HepG2 (cell line): Measurements from ENCODE around the gene RSL1D1. TPM values are rescaled to one million over a fixed set of nuclear protein-coding genes. Genes with fewer than 3 reads are reported as not detected.

Experiments used
- GABPA ChIP-seq, 2 experiments: IDR thresholded peaks; 2 replicates each; pipeline ENCODE4 v1.6.1; 2011 to 2016; ENCODE audit warnings: low read depth in 2 of 2, low read length in 1 of 2, missing biosample characterization in 1 of 2, missing genetic modification characterization in 1 of 2
- HOXA5 ChIP-seq: sonication (generic); formaldehyde crosslinking; IDR thresholded peaks from 2 replicates; pipeline ENCODE4 v1.4.0; 2020; ENCODE audit warnings: missing genetic modification reagents
- KLF15 ChIP-seq: sonication (generic); formaldehyde crosslinking; IDR thresholded peaks from 2 replicates; pipeline ENCODE4 v1.8.1; 2023; ENCODE audit warnings: borderline replicate concordance, mild to moderate bottlenecking, inconsistent platforms, missing genetic modification reagents, mixed read lengths
- NFIB ChIP-seq: sonication (generic); formaldehyde crosslinking; IDR thresholded peaks from 2 replicates; pipeline ENCODE4 v1.9.0; 2021; ENCODE audit warnings: missing genetic modification reagents, mild to moderate bottlenecking, borderline replicate concordance
- POLR2A ChIP-seq, 2 experiments: IDR thresholded peaks; 2 replicates each; pipeline ENCODE4 v1.6.1; 2011; ENCODE audit warnings: low read depth in 2 of 2, low read length in 2 of 2, mild to moderate bottlenecking in 1 of 2, moderate library complexity in 1 of 2; ENCODE audit not compliant: insufficient read depth in 1 of 2
- SALL2 ChIP-seq: sonication (generic); formaldehyde crosslinking; IDR thresholded peaks from 2 replicates; pipeline ENCODE4 v1.8.1; 2023; ENCODE audit warnings: mild to moderate bottlenecking, missing genetic modification reagents, inconsistent platforms
- ZFP37 ChIP-seq: sonication (generic); formaldehyde crosslinking; IDR thresholded peaks from 2 replicates; pipeline ENCODE4 v1.4.0; 2020; ENCODE audit warnings: missing genetic modification reagents, borderline replicate concordance
- ZFP41 ChIP-seq: sonication (generic); formaldehyde crosslinking; IDR thresholded peaks from 2 replicates; pipeline ENCODE4 v1.4.0; 2020; ENCODE audit warnings: mild to moderate bottlenecking, missing genetic modification reagents, borderline replicate concordance
- ZNF274 ChIP-seq: sonication (generic); formaldehyde crosslinking; IDR thresholded peaks from 2 replicates; pipeline ENCODE4 v1.5.1; 2020; ENCODE audit warnings: mild to moderate bottlenecking, missing genetic modification reagents
- ZNF672 ChIP-seq: sonication (generic); formaldehyde crosslinking; IDR thresholded peaks from 2 replicates; pipeline ENCODE4 v1.8.1; 2022; ENCODE audit warnings: missing genetic modification reagents
- ZNF746 ChIP-seq: sonication (generic); formaldehyde crosslinking; IDR thresholded peaks from 2 replicates; pipeline ENCODE4 v1.8.0; 2022; ENCODE audit warnings: mild to moderate bottlenecking, missing genetic modification reagents
- polyA plus RNA-seq, 8 experiments: library from polyadenylated mRNA; depleted of rRNA in 3 of 8; stranded (reverse) in 7 of 8; unstranded in 1 of 8; fragments of >200 nt; fragmentation: Illumina TruSeq in 4 of 8; extraction: Trizol in 4 of 8; gene quantifications; 2 replicates each; pipeline versions ENCODE4 v1.2.1 to v1.2.3, GENCODE V29; 2011 to 2016; ENCODE audit warnings: low read depth in 4 of 8, missing spikeins in 1 of 8, mixed read lengths in 1 of 8; ENCODE audit not compliant: insufficient read depth in 1 of 8
- total RNA-seq, 5 experiments: library from RNA; depleted of rRNA; stranded (reverse); fragments of >200 nt; fragmentation: Illumina TruSeq; extraction: Trizol; gene quantifications; 2 replicates each; pipeline ENCODE4 v1.2.3, GENCODE V29; 2016; ENCODE audit warnings: low read depth in 1 of 5
- TF ChIP-seq, protein P1 (sequence below): sonication (generic); formaldehyde crosslinking; IDR thresholded peaks from 2 replicates; pipeline ENCODE4 v1.9.0; 2022; ENCODE audit warnings: missing genetic modification reagents, mild to moderate bottlenecking, borderline replicate concordance
- TF ChIP-seq, protein P2 (sequence below): IDR thresholded peaks from 2 replicates; pipeline ENCODE4 v1.6.1; 2018; ENCODE audit warnings: missing genetic modification reagents, mild to moderate bottlenecking, missing compliant biosample characterization
- TF ChIP-seq, protein P3 (sequence below): sonication (generic); formaldehyde crosslinking; IDR thresholded peaks from 2 replicates; pipeline ENCODE4 v1.5.1; 2020; ENCODE audit warnings: missing genetic modification reagents, mild to moderate bottlenecking, borderline replicate concordance
- TF ChIP-seq, protein P4 (sequence below): sonication (generic); formaldehyde crosslinking; IDR thresholded peaks from 2 replicates; pipeline ENCODE4 v1.4.0; 2020; ENCODE audit warnings: missing genetic modification reagents
- TF ChIP-seq, protein P5 (sequence below), 2 experiments: sonication (generic) in 1 of 2; formaldehyde crosslinking in 1 of 2; IDR thresholded peaks; 2 replicates each; pipeline versions ENCODE4 v1.4.0 to v1.6.1; 2016 to 2020; ENCODE audit warnings: borderline replicate concordance in 1 of 2, low read depth in 1 of 2, mild to moderate bottlenecking in 1 of 2, missing genetic modification reagents in 1 of 2
- TF ChIP-seq, protein P6 (sequence below): sonication (generic); formaldehyde crosslinking; IDR thresholded peaks from 2 replicates; pipeline ENCODE4 v1.4.0; 2020; ENCODE audit warnings: missing genetic modification reagents, mild to moderate bottlenecking, borderline replicate concordance

RSL1D1 gene
- total and polyA plus RNA-seq, 2 of the 13 experiments (the other 11 are each of a cell fraction or from before 2014, with no cell fraction given): 187 to 343 TPM

DNA sequence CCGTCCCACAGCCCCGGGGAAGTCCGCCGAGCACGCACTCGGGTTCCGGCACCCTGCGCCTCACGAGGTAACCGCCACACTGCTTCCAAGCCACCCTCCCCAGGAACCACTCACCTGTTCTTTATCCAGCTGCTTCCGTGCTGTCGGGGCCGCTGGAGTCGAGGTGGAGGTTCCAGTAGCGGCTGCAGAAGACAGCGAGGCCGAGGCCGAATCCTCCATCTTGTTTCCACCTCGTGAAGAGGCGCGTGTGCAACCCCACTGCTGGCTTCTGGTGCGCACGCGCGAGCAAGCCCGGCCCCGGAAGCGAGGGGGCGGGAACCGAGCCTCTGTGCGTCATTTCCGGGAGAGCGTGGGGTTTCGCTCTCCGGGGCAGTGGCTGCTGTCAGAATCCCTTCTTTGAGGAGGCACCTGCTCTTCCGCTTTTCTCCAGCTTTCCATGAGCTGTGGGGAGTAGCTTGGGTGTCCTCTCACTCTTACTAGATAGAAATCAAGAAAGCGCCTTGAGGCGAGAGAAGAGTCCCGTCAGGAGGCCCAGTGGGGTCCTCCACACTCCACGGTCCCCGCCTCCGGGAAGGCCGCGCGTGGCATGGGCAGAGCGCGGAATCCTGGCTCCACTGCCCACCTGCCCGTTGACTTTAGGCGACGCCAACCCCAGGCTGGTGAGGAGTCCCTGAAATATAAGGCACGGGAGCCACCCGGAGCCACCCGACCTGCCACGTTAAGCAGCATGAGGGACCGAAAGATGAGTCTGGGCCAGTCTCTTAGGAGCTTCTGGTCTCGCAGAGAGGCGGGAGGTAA lies at the start of gene RSL1D1 (continued):
- TF ChIP-seq SALL2 (CRISPR knock-in tag) (peak; percentile 85), ZFP41 (CRISPR knock-in tag) (0 out of 2 replicates have a peak, but pooled peaks have one; percentile 34), NFIB (CRISPR knock-in tag) (no peak), POLR2A (IDR thresholded peaks at IDR 0.05; ENCODE audit: insufficient read depth in 1 of 2, low read depth in 2 of 2, low read length in 2 of 2) (peak; percentile 99), ZNF274 (CRISPR knock-in tag) (peak; percentile 99), ZNF672 (no peak), HOXA5 (CRISPR knock-in tag) (peak; percentile 91), ZNF746 (CRISPR knock-in tag) (no peak; the same call in none of the 2 replicates), GABPA (IDR thresholded peaks at IDR 0.05; ENCODE audit: low read depth, low read length) (peak; percentile 95), GABPA (CRISPR knock-in tag; IDR thresholded peaks at IDR 0.05; ENCODE audit: low read depth) (peak; percentile 99), ZFP37 (CRISPR knock-in tag) (peak; percentile 9; the same call in 1 of the 2 replicates), KLF15 (CRISPR knock-in tag) (no peak; the same call in 1 of the 2 replicates)
- TF ChIP-seq, protein P1, sequence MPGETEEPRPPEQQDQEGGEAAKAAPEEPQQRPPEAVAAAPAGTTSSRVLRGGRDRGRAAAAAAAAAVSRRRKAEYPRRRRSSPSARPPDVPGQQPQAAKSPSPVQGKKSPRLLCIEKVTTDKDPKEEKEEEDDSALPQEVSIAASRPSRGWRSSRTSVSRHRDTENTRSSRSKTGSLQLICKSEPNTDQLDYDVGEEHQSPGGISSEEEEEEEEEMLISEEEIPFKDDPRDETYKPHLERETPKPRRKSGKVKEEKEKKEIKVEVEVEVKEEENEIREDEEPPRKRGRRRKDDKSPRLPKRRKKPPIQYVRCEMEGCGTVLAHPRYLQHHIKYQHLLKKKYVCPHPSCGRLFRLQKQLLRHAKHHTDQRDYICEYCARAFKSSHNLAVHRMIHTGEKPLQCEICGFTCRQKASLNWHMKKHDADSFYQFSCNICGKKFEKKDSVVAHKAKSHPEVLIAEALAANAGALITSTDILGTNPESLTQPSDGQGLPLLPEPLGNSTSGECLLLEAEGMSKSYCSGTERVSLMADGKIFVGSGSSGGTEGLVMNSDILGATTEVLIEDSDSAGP (CRISPR knock-in tag): peak; percentile 96
- TF ChIP-seq, protein P2, sequence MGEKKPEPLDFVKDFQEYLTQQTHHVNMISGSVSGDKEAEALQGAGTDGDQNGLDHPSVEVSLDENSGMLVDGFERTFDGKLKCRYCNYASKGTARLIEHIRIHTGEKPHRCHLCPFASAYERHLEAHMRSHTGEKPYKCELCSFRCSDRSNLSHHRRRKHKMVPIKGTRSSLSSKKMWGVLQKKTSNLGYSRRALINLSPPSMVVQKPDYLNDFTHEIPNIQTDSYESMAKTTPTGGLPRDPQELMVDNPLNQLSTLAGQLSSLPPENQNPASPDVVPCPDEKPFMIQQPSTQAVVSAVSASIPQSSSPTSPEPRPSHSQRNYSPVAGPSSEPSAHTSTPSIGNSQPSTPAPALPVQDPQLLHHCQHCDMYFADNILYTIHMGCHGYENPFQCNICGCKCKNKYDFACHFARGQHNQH (CRISPR knock-in tag): peak; percentile 84; the same call in 1 of the 2 replicates
- TF ChIP-seq, protein P3, sequence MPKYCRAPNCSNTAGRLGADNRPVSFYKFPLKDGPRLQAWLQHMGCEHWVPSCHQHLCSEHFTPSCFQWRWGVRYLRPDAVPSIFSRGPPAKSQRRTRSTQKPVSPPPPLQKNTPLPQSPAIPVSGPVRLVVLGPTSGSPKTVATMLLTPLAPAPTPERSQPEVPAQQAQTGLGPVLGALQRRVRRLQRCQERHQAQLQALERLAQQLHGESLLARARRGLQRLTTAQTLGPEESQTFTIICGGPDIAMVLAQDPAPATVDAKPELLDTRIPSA (CRISPR knock-in tag): no peak; the same call in 1 of the 2 replicates
- TF ChIP-seq, protein P4, sequence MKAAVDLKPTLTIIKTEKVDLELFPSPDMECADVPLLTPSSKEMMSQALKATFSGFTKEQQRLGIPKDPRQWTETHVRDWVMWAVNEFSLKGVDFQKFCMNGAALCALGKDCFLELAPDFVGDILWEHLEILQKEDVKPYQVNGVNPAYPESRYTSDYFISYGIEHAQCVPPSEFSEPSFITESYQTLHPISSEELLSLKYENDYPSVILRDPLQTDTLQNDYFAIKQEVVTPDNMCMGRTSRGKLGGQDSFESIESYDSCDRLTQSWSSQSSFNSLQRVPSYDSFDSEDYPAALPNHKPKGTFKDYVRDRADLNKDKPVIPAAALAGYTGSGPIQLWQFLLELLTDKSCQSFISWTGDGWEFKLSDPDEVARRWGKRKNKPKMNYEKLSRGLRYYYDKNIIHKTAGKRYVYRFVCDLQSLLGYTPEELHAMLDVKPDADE: no peak
- TF ChIP-seq, protein P5, sequence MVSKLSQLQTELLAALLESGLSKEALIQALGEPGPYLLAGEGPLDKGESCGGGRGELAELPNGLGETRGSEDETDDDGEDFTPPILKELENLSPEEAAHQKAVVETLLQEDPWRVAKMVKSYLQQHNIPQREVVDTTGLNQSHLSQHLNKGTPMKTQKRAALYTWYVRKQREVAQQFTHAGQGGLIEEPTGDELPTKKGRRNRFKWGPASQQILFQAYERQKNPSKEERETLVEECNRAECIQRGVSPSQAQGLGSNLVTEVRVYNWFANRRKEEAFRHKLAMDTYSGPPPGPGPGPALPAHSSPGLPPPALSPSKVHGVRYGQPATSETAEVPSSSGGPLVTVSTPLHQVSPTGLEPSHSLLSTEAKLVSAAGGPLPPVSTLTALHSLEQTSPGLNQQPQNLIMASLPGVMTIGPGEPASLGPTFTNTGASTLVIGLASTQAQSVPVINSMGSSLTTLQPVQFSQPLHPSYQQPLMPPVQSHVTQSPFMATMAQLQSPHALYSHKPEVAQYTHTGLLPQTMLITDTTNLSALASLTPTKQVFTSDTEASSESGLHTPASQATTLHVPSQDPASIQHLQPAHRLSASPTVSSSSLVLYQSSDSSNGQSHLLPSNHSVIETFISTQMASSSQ (IDR thresholded peaks at IDR 0.05; ENCODE audit: low read depth): no peak
- TF ChIP-seq, protein P5 (CRISPR knock-in tag; IDR thresholded peaks at IDR 0.05; ENCODE audit: borderline replicate concordance): no peak; the same call in 1 of the 2 replicates
- TF ChIP-seq, protein P6, sequence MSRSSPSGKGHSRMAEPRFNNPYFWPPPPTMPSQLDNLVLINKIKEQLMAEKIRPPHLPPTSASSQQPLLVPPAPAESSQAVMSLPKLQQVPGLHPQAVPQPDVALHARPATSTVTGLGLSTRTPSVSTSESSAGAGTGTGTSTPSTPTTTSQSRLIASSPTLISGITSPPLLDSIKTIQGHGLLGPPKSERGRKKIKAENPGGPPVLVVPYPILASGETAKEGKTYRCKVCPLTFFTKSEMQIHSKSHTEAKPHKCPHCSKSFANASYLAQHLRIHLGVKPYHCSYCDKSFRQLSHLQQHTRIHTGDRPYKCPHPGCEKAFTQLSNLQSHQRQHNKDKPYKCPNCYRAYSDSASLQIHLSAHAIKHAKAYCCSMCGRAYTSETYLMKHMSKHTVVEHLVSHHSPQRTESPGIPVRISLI (CRISPR knock-in tag): peak; percentile 64; the same call in 1 of the 2 replicates
